ENCODE results near the gene MS4A6E. TPM values are rescaled to one million over a fixed set of nuclear protein-coding genes. Genes with fewer than 3 reads are reported as not detected.
A peak's percentile ranks its signal among the peaks of the same experiment; 100 is the strongest.
"Not testable (repeated sequence)": the region's sequence is repeated elsewhere in the genome, so short reads cannot be mapped to it uniquely, and the experiment has no call there.

MS4A6E gene
- total RNA-seq, 1 donor from 2014 or later = not detected

GRCh38 chr11:60334005-60334620 is 7.1 kb downstream of the MS4A6E start:
- DNase-seq (ENCODE audit: low spot score in 2 of 2) (peak in 1 of 2 donors; percentile 16), FAIRE-seq (no peak)

GRCh38 chr11:60336767-60337391 is 9.8 kb downstream of the MS4A6E start:
- DNase-seq (ENCODE audit: low spot score in 2 of 2) (no peak), FAIRE-seq (no peak)

- DNase-seq (ENCODE audit: low spot score in 2 of 2) (no peak), FAIRE-seq (no peak)
Observed at GRCh38 chr11:60338053-60338452, 11.0 kb downstream of the MS4A6E start.

GRCh38 chr11:60339356-60339755 is 12.3 kb downstream of the MS4A6E start:
- FAIRE-seq (no peak), DNase-seq (ENCODE audit: low spot score in 2 of 2) (no peak)

- FAIRE-seq (no peak), DNase-seq (ENCODE audit: low spot score in 2 of 2) (no peak)
Observed at GRCh38 chr11:60343094-60343704, 16.1 kb downstream of the MS4A6E start.

- no peak for DNase-seq (ENCODE audit: low spot score in 2 of 2)
- FAIRE-seq = no peak
Observed at GRCh38 chr11:60344146-60344545, 17.1 kb downstream of the MS4A6E start.

- no peak for FAIRE-seq
- DNase-seq (ENCODE audit: low spot score in 2 of 2) = no peak
Observed at GRCh38 chr11:60345489-60345888, 18.4 kb downstream of the MS4A6E start.

- DNase-seq (ENCODE audit: low spot score in 2 of 2) (no peak), FAIRE-seq (no peak)
Observed at GRCh38 chr11:60347084-60347797, 20.2 kb downstream of the MS4A6E start.

GRCh38 chr11:60348116-60348515 is 21.1 kb downstream of the MS4A6E start:
- FAIRE-seq (no peak), DNase-seq (ENCODE audit: low spot score in 2 of 2) (no peak)

- DNase-seq (ENCODE audit: low spot score in 2 of 2) (no peak), FAIRE-seq (no peak)
Observed at GRCh38 chr11:60349990-60350389, 22.9 kb downstream of the MS4A6E start.

- DNase-seq (ENCODE audit: low spot score in 2 of 2) = no peak
- no peak for FAIRE-seq
Observed at GRCh38 chr11:60357771-60358170, 30.7 kb downstream of the MS4A6E start.

GRCh38 chr11:60360621-60361020 is 33.6 kb downstream of the MS4A6E start:
- DNase-seq (ENCODE audit: low spot score in 2 of 2) (no peak), FAIRE-seq (no peak)

GRCh38 chr11:60362241-60362640 is 35.2 kb downstream of the MS4A6E start:
- DNase-seq (ENCODE audit: low spot score in 2 of 2) (no peak), FAIRE-seq (no peak)

- DNase-seq (ENCODE audit: low spot score in 2 of 2) (peak in 1 of 2 donors; percentile 40), FAIRE-seq (no peak)
Observed at GRCh38 chr11:60363542-60364470, 36.8 kb downstream of the MS4A6E start.

GRCh38 chr11:60366262-60366904 is 39.3 kb downstream of the MS4A6E start:
- not testable (repeated sequence) for FAIRE-seq; DNase-seq (ENCODE audit: low spot score in 2 of 2)

GRCh38 chr11:60367009-60367408 is 40.0 kb downstream of the MS4A6E start:
- DNase-seq (ENCODE audit: low spot score in 2 of 2) = no peak
- FAIRE-seq = no peak

- DNase-seq (ENCODE audit: low spot score in 2 of 2) (no peak), FAIRE-seq (no peak)
Observed at GRCh38 chr11:60367896-60368295, 40.8 kb downstream of the MS4A6E start.

GRCh38 chr11:60370252-60370810 is 43.3 kb downstream of the MS4A6E start:
- FAIRE-seq (no peak), DNase-seq (ENCODE audit: low spot score in 2 of 2) (no peak)

- DNase-seq (ENCODE audit: low spot score in 2 of 2) = no peak
- FAIRE-seq = no peak
Observed at GRCh38 chr11:60370811-60371298, 43.8 kb downstream of the MS4A6E start.
